ENCODE data around the gene VWA8.
"Not testable (repeated sequence)": the region's sequence is repeated elsewhere in the genome, so short reads cannot be mapped to it uniquely, and the experiment has no call there.

The VWA8 gene

DNA sequence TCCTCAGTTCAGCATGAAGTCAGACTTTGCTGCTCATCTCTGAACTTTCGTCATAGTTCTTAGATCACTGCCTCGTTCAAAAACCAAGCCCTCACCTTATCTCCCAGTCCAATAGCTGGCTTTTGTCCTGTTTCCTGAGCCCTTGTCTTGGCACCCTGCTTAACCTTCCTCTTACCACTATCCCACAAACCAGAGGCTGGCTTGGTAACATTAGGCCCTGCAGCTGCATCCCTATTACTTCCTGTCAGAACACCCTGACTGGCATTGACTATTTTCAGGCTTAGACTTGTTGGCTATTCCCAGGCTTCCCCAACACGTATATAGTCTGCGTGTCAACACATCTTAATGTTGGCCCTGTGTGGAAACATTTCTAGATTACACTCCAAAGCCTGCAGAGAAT lies 172.4 kb downstream of the VWA8 start:
- no peak for DNase-seq

DNA sequence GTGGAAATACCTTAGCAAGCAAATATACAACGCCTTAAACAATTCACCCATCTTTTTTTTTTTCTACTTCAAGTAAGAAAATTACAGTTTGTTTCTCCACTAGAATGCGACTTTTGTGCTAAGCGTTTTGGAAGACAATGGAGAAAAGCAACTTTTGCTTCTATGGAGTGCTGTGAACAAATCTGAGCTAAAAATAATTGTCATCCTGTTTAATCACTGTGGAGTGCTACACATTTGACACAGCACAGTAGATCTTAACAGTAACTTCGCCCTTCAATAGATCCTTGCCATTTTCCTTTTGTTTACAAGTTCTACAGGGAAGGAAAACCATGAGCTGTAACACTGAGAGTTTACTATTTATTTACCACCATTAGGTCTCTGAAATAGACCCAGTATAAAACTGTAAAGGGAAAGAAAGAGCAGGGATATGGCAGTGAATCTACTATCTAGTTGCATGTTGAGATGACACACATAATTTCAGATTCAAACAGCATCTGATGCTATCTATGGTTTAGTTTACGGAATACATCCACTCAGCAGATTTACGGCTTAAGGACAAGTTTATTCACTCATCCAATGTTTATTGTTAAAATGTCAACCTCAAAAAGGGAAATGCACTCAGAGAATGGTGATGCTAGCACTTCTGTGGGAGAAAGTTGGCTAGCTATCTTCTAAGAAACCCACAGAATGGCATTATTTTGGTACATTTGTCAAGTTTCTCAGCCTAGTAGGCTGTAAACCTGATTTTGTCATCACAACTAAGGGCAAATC lies 175.3 kb downstream of the VWA8 start:
- DNase-seq: no peak

DNA sequence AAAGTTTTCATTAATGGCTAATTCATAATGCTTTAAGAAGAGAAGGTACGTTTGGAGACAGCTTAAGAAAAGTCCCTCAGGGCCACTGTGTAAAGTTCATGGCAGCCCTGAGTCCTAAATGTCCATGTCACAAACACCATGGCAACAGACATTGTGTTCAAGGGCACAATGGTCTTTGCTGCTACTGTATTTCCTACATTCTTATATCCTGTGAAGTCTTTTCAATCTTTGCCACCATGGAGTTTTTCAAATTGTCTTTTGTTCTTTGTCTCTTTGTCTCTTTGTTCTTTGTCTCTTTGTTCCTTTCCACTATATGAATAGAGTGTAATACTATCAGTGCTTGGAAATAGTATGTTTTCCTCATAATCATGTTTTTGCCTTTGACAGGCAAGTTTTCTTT lies 178.8 kb downstream of the VWA8 start:
- no peak for DNase-seq

DNA sequence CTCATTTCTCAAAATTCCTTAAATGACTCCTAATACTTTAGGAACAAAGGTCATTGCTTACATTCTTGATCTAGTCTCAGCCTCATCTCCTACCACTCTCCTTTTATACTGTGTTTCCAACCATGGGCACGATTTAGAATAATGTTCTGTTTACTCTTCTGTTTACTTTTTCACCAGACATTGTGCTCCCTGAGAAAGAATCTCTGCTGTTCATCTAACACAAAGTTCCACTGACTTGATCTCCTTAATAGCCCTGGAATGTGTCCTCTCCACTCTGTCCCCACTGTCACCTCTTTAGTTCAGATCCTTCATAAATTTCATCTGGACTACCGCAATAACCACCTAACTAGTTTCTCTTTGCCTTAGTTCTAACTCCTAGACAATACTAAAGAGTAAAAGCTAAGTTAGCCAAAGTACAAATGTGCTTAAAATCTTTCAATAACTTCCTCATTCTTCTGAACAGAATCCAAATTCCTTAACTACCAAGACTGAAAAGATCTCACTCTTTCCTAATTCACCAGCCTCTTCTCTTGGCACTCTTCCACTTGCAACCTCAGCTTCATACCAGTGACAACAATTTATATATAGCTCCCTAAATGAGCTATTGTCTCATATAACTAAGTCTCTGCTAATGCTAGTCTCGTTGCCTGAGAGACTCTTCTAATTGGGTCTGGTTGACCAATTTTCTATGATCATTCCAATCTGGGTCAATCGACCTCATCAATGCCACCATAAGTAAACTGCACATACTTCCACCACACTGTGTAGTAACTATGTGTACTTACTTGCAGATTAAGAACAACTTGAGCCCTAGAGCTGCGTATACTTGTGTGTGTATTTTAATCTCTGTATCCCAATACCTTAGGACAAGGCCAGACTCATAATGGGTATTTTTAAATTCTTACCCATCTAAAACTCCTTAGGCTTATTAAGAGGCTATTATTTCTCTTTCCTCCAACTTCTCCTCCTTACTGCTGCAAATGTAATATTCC lies 179.9 kb downstream of the VWA8 start:
- no peak for DNase-seq

DNA sequence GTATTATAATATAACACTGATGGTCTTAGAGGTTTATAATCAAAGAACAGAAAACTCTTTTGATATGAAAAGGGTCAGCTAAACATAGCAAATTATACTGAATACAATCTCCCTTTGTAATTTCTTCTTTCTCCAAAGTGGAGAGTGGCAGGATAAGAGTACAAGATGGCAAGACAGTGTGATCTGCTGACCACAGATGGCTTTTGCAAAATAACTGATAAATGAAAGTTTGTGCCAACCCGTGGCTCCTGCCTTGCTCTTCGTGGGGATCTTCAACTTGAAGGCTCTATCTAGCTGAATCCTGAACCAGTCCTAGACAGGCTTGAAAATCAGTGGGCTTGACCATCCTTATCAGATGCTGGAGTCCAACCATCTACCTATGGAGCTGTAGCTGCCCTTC lies 185.7 kb downstream of the VWA8 start:
- DNase-seq: no peak

DNA sequence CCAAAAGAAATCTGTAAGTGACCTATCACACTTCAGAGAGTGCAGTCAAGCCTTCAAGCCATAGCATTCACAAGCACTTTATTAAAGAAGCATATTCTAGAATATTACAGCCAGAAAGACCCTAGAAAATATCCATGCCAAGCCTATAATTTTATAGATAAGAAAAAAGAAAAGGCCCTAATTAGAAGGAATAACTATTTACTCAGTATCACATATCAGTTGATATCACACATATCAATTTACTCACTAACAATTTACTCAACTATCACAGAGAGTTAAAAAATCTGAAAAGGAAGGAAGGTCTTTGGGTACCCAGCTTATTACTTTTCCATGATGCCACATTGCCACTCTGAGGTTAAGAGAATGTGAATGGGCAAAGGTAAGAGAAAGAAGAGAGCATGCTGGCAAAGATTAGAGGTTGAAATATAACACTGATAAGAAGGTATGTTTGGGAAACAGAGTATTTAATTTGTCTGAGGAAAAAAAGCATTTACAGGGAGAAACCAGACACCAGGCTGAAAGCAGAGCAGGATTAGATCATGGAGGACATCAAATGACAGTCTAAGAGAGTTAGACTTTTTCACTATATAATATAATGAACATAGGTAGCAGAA lies 186.2 kb downstream of the VWA8 start:
- no peak for DNase-seq

DNA sequence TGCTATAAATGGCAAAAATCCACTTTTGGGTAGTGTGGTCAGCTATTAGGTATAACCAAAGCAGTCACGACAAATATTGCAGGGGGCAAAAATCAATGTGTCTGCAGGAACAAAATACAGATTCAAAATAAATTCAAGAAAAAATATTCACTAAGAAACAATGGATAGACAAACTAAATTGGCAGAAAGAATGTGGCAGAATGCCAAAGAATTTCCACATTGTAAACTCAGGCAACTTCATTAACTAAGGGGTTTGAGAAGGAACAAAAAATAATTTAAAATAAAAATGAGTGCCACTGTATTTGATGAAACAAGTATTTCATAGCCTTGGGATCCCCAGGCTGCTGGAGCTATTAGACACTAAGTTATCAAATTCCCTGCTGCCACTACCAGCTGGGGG lies 193.1 kb downstream of the VWA8 start:
- DNase-seq: no peak

DNA sequence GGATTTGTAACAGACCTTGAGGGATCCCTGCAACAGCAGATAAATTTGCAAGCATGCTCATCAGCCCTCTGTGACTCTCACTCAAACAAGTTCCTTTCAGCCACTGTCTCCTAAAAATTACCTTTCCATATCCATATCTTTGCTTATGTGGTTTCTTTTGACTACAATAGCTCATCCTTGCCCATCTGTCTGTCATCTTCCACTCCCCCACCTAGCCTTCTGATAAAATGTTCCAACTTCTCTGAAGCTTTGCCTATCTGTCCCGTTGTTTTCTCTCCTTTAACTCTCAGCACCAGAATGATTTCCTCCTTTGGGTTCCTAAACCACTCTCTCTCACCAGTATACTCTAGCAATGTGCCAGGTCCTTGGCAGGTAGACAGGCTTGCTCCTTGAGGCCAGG lies 194.5 kb downstream of the VWA8 start:
- no peak for DNase-seq

DNA sequence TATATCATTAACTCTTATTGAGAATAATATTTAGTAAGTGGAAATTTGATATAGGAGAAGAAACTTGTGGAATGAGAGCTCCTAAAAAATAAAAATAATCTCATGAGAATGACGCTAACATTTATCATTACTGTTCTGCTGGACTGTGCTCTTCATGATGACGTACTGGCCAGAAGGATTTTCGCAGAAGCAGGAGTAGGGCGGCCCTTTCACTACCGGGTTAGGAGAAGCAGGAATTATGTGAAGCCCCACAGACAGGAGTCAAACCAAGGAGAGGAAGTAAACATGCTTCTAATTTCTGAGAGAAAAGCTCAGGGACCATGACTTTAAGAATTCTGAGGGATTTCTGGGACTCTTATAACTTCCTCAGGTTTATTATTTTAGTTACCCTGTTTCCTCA lies 195.1 kb downstream of the VWA8 start:
- DNase-seq: no peak

DNA sequence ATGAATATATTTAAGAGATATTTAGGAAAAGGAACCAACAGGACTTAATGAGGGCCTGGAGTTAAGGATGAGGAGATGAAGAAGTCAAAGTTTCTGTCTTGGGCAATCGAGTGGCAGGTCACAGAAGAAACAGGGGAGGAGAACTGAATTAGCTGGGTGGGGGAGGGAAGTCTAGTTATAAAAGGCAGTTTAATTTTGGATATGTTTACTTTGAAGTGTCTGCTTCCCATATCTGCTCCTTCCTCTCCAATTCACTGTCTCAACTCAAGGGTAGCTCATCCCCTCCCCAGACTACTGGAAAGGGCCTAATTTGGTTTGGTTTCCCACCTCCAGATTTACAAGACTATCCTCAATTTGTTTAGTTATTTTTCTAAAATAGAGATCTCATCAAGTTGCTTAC lies 195.9 kb downstream of the VWA8 start:
- no peak for DNase-seq

DNA sequence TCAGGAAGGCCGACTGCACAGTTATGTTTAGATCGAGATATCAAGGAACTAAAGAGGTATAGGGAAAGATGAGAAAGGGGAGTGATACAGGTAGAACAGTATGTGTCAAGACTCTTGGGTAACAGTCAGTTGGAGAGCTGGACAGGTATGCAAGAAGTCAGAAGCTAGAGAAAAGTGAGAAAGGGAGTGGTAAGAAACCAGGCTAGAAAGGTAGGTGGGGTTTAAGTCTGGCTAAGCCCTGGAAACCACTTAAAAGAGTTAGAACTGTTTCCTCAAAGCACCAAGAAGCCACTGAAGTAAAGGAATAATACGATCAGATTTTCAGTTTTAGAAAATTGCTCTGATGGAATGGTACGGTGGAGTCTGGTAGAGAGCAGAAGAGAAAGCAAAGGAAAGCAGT lies 196.4 kb downstream of the VWA8 start:
- no peak for DNase-seq

DNA sequence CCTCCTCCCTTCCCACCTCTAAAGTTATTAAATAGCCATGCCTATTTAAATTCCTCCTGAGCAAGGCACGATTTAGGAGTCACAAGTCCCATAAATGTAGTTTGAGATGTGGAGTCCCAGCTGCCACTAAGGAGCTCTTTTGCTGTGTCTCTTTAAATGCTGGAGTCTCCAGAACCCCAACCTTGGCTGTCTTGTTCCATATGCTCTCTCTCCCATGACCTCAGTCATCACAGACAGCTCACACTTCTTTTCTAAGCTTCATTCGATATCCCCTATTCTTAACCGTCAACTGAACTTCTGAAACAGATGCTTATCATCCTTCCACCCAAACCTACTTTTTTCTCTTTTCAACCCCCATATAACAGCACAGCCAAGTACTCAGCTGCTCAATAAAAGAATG lies 197.1 kb downstream of the VWA8 start:
- no peak for DNase-seq

DNA sequence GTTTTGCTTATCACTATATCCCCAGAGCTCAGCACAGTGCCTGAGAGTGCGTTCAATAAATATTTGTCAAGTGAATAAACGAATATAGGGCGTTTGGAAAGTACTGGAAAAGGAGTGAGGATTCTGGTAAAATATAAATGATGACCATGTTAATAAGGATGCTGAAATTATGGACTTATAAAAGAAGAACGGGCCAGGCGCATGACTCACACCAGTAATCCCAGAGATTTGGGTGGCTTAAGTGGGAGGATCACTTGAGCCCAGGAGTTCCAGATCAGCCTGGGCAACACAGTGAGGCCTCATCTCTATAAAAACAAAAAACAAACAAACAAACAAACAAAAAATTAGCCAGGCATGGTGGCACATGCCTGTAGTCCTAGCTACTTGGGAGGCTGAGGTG lies 198.1 kb downstream of the VWA8 start:
- DNase-seq: no peak

DNA sequence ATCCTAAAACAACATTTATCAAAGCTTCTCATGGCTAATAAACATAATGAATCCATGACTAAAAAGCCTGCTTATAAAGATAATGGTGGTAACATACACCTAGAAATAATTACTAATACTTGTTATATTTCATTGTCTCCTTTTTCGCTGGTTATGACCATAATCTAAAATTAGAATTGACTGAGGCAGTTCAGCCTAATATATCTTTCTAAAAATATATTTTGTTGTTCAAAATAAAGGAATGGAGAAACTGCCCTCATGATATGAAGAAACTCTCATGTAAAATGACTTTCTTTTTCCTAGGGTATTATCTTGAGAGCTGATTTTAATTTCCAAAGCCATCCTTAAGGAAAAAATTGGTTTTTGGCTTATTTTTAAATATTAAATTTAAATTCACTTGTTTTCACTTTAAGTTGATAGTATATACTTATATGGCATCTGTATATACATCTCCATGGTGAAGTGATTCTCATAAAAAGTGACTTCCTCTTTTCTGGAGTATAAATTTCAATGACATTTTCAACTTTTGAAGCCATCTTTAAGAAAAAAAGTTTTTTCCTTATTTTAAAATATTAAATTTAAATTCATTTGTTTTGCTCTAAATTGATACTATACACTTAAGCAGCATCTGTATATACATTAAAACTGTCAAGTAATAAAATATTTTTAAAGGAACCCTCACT lies 204.6 kb downstream of the VWA8 start:
- DNase-seq: no peak

DNA sequence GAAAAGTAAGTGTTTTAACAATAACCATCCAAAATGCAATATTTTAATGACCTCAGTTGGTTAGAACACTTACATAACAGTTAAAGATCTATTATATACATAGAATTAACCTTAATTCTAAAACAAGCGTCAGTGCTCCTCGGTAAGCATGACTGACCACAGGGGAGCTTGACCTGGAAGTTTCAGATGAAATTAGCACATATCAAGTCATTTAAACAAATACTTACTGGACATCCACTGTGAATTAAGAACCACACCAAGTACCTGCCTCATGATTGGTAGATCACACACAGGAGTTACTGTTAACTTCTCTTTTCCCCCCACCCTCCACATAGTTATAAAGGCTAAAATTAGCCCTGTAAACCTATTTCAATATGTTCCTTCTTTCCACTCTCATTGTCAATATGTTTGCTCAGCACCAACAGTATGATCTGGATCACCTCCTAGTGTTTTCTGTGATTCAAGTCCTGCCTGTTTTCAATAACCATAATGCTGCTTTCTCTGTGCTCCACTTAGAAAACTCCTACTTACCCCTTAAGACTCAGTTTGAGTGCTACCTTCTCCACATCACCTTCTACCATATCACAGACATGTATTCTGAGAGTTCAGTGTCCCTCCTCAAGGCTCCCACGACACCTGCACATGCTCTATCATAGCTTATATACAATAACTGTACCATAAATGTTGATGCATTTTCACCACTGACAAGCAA lies 209.0 kb downstream of the VWA8 start:
- DNase-seq: no peak

DNA sequence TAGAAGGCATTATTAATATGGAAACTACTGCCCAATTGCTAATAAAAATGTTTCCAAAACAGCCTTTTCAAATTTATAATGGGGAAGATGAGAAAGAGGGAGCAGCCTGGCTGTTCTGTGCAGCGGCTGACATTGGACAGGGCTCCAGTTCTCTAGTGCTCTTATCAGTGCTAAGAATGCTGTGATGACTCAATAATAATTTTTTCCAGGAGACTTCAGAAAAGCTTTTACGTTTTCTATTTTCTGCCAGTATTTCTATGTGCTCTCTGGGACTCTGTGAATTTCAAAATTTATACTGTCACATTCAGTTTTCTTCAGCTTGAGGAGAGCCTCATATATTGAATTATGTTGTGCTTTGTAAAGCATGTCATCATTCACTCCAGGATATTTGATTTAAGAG lies 209.6 kb downstream of the VWA8 start:
- DNase-seq: no peak

DNA sequence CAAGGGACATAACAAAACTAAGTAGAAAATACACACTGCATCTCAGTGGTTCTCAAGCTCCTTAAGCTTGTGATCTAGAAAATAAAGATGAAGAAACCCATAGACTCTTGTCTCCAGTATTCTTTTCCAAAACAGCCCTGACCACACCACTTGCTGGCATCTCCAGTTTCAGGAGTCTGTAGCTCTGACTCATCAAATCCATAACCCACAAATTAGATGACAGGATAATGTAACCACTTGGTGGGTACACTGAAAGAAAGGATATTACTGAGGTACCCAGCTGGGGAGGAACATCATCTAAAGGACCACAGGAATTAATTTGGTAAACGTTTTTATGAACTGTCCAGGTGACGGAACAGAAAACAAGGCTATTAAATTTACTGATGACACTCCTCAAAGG lies 214.7 kb downstream of the VWA8 start:
- no peak for DNase-seq

DNA sequence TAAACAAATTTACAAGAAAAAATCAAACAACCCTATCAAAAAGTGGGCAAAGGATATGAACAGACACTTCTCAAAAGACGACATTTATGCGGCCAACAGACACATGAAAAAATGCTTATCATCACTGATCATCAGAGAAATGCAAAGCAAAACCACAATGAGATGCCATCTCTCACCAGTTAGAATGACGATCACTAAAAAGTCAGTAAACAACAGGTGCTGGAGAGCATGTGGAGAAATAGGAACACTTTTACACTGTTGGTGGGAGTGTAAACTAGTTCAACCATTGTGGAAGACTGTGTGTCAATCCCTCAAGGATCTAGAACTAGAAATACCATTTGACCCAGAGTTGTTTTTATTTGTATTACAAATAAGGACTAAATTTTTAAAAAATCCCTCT lies 215.4 kb downstream of the VWA8 start:
- DNase-seq: not testable (repeated sequence)

DNA sequence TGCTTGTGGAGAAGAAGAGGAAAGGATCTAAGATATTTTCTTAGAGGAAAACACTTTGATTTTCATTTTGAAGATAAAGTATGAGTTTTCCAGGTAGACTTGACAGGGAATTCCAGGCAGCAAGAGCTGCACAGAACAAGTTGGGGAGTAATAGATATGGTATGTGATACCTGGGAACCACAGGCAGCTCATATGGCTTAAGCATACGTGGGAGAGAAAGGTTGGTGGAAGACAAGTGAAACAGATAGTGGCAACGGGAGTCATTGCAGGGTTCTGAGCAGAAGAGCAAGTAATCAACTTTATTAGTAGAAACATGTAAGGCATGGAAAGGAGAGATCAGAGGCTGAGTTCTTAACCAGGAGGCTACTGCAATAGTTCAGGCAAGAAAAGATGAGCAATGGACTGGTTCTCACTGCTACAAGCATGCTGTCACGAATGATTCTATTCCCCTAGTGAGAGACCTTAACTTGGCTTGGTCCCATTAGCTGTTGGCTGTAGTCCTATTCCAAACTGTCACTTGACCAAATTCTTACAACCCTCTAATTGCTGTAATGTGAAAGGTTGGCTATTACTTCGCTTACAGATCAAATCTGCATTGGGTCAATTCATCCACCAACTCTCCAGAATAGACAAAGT lies 217.9 kb downstream of the VWA8 start:
- no peak for DNase-seq

DNA sequence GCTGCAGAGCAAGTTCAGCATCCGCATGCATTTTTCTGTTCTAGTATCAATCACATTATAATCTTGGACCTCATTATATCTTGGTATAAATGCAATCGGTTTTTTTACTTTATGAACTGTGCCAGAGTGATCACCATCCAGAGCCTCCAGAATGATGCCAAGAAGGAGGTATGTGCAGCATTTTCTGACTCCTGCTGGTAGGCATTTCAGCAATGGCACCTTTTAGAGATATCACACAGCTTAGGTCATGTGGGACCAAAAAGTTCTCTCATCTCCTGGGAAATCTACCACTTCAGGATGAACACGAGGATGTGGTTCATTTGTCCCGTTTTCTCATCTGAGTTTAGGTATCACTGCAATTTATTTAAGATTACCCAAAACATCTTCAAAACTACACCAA lies 220.4 kb downstream of the VWA8 start:
- DNase-seq: no peak

DNA sequence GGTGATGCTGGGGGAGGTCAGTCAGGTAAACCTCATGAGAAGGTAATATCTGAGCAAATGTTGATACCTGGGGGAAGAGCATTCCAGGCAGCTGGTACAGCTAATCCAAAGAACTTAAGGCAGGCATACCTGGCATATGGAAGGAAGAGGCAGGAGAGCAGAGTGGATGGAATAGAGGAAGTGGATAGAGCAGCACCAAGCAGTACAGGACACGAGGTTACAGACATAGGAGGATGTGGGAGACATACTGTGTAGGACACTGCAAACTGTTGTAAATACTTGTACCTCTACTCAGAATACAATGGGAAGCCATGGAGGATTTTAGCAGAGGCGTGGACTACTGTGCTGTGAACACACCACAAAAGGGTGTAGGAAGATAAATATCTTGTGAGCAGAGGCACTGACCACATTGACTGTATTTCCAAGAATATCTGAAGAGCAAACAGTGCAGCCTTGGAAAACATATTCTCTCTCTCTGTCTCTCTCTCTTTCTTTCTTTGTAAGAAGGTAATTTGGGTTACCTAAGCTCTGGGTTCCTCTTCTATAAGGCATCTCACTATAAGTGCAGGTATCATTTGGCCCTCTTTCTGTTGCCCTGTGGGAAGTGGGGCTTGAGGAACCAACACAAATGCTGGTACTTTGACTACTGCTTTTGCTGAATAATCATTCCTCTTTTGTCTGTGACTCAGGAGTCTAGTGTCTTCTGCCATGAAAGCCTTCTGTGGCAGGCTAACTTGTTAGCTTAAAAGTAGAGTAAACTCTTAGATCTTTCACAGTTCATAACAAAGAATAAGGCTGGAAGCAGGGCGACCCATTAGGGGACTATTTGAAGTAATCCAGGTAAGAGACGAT lies 238.0 kb downstream of the VWA8 start:
- no peak for DNase-seq

All from stimulated activated CD8-positive, alpha-beta memory T cell treated with anti-CD3 and anti-CD28 coated beads, Interleukin-4, amount 100 ng/mL, for 48 hours (primary cell).